Endothelial cell of umbilical vein (primary cell): Measurements from ENCODE around the gene SCYGR7.

Experiments
- CTCF ChIP-seq, 2 donors: IDR thresholded peaks; 1 replicate in 1 of 2; 2 replicates in 1 of 2; pipeline ENCODE4 v1.5.1; 2011; ENCODE audit warnings: low read length in 2 of 2, mild to moderate bottlenecking in 2 of 2, moderate library complexity in 2 of 2, control low read depth in 1 of 2, inconsistent platforms in 1 of 2, low read depth in 1 of 2; ENCODE audit not compliant: insufficient read depth in 1 of 2; ENCODE audit errors: extremely low read depth in 1 of 2
- EZH2 ChIP-seq: IDR thresholded peaks from 2 replicates; pipeline ENCODE4 v1.6.1; 2012; ENCODE audit warnings: borderline replicate concordance, low read depth, mild to moderate bottlenecking, moderate library complexity, low read length, inconsistent platforms; ENCODE audit not compliant: severe bottlenecking
- FOS ChIP-seq: IDR thresholded peaks from 2 replicates; pipeline ENCODE4 v1.6.1; 2011; ENCODE audit warnings: mild to moderate bottlenecking, low read length, moderate library complexity, borderline replicate concordance; ENCODE audit not compliant: insufficient read depth
- GATA2 ChIP-seq: IDR thresholded peaks from 2 replicates; pipeline ENCODE4 v1.7.0; 2011; ENCODE audit warnings: low read depth, mild to moderate bottlenecking, moderate library complexity, mixed read lengths, low read length; ENCODE audit not compliant: insufficient read length, insufficient read depth
- JUN ChIP-seq: IDR thresholded peaks from 2 replicates; pipeline ENCODE4 v1.6.1; 2011; ENCODE audit warnings: borderline replicate concordance, low read depth; ENCODE audit not compliant: insufficient read length, insufficient read depth
- MAX ChIP-seq: IDR thresholded peaks from 2 replicates; pipeline ENCODE4 v1.6.1; 2011; ENCODE audit not compliant: insufficient read depth, insufficient read length
- POLR2A ChIP-seq: IDR thresholded peaks from 2 replicates; pipeline ENCODE4 v1.6.1; 2012; ENCODE audit warnings: low read depth, mild to moderate bottlenecking, control low read depth, low read length
- POLR2AphosphoS5 ChIP-seq: IDR thresholded peaks from 2 replicates; pipeline ENCODE4 v1.6.1; 2012; ENCODE audit warnings: low read depth, mild to moderate bottlenecking, control low read depth, low read length, moderate library complexity; ENCODE audit not compliant: insufficient read depth

GRCh38 chr2:227766373-227766883 lies 38.3 kb downstream of the SCYGR7 start:
- TF ChIP-seq POLR2AphosphoS5 (no peak), EZH2 (no peak), CTCF (IDR thresholded peaks at IDR 0.05; ENCODE audit: extremely low read depth in 1 of 2, insufficient read depth in 1 of 2, low read depth in 1 of 2, low read length in 2 of 2) (peak; percentile 75 to 79), GATA2 (no peak), FOS (no peak), JUN (no peak), POLR2A (no peak), MAX (no peak)
